ENCODE measurements around the gene GRN. TPM values are rescaled to one million over a fixed set of nuclear protein-coding genes. Genes with fewer than 3 reads are reported as not detected.

The GRN gene
- total RNA-seq, 2 donors from 2014 or later, result 31.7 to 47.7 TPM

DNA sequence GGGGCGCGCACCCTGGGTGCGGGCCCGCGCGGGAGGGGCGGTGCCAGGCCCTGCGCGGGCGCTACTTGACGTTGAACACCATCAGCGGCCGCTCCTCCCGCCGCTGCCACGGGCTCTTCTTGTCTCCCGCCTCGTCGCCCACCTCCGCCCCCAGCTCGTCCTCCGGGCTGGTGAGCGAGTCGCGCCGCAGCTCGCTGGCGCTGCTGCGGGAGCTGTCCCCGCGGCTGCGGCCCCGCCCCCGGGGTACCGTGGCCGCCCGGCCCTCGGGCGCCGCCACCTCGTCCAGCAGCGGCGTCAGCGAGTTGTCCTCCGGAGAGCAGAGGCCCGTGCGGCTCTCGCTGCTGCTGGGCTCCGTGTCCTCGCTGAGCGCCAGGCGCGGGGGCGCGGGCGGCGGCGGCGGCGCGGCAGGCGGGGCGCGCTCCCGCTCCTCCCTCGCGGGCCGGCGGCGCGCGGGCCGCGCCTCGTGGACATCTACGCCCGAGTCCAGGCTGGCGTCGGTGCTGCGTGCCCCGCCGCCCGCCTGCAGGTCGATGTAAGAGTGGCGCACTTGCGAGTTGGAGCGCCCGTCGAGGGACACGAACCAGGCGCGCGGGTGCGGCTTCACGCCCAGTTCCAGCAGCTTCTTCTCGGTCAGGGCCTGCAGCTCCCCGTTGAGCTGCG lies 8.7 kb downstream of the GRN start:
- H3K27me3 Mint-ChIP-seq, result no peaks in the 10 kb centered on the region
- peak; percentile 45 for ATAC-seq

DNA sequence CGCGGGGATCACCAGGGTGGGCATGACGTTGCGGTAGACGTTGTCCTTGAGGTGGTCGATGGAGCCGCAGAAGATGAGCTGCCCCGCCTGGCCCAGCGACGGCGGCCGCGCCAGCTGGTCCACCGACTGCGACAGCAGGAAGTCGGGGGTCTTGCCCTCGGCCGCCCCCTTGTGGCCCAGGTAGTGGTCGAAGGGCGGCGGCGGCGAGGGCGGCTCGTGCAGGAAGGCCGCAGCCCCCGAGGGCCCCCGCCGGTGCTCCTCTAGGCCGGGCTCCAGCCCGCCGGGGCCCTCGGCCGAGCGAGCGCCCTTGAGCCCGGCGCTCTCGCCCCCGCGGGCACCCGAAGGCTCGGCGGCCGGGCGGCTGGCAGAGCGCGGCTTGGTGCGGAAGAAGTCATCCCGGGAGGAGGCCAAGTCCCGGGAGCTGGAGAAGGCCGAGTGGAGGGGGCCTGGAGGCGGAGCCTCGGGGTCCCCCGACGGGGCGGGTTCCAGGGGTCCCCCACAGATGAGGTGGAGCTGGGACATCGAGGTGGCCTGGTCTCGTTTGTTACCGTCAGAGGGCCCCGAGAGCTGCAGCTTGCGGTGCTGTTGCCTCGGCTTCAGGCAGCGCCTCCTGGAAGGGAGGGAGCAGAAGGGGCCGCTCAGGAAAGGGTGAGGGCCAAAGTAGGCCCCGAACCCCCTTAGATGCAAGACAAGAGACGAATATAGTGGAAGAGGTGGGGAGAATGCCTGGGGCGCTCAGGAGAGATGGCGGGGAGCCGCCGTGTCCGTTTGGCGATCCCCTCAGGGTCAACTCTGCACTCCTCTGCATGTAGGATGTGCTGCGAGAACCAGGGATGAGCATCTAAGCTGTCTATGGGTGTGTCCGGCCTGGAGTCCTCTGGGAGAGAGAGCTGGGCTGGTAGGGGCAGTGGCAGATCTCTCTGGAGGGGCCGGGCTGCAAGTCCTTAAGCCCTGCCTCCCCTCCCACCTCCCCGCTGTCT lies 9.8 kb downstream of the GRN start:
- DNase-seq (peak; percentile 38 to 57 (median 44)), ATAC-seq (peak; percentile 51)
- no peaks in the 10 kb centered on the region for H3K9me3 ChIP-seq (ENCODE audit: control insufficient read depth, low read length, poor library complexity, severe bottlenecking)
- Mint-ChIP-seq H3K36me3 (ENCODE audit: low read depth) (peaks cover 2% of the 10 kb centered on the region), H3K4me1 (peaks cover 13% of the 10 kb centered on the region), H3K4me3 (peak overlapping the region; percentile 77), H3K27ac (no peak overlapping the region), H3K27me3 (no peaks in the 10 kb centered on the region)

More for the DNA sequence above, 8.7 kb downstream of the GRN start:
- H3K9me3 ChIP-seq (ENCODE audit: control insufficient read depth, low read length, poor library complexity, severe bottlenecking), result no peaks in the 10 kb centered on the region
- no peak for DNase-seq
- H3K4me3 Mint-ChIP-seq, result peak overlapping the region; percentile 67
- peaks cover 12% of the 10 kb centered on the region for H3K4me1 Mint-ChIP-seq
- no peak overlapping the region for H3K27ac Mint-ChIP-seq
- peaks cover 2% of the 10 kb centered on the region for H3K36me3 Mint-ChIP-seq (ENCODE audit: low read depth)

DNA sequence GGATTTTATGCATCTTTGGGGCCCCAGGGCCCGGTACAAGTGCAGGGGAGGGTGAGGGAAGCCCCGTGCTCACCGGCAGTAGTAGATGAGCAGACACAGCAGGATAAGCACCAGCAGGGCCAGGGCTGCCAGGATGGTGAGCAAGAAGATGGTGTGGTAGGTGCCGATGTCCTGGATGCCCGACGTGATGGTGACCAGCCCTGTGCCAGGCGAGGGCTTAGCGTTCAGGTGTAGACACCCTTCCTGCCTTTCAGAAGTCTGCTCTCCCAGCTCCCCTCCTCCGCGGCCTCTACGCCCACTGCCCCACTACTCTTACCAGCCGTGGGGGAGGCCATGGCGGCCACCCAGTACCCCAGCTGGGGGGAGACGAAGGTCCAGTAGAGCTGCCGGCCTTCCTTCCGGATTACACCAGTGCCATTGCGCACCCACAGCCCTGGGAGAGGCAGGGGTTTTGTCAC lies 10.6 kb downstream of the GRN start:
- no peak for ATAC-seq
- H3K27ac Mint-ChIP-seq, result no peak overlapping the region
- H3K4me1 Mint-ChIP-seq, result peaks cover 11% of the 10 kb centered on the region
- peaks cover 6% of the 10 kb centered on the region for H3K27me3 Mint-ChIP-seq
- H3K36me3 Mint-ChIP-seq (ENCODE audit: low read depth), result peaks cover 2% of the 10 kb centered on the region
- no peak overlapping the region for H3K4me3 Mint-ChIP-seq
- no peak for DNase-seq
- H3K9me3 ChIP-seq (ENCODE audit: control insufficient read depth, low read length, poor library complexity, severe bottlenecking), result no peaks in the 10 kb centered on the region

DNA sequence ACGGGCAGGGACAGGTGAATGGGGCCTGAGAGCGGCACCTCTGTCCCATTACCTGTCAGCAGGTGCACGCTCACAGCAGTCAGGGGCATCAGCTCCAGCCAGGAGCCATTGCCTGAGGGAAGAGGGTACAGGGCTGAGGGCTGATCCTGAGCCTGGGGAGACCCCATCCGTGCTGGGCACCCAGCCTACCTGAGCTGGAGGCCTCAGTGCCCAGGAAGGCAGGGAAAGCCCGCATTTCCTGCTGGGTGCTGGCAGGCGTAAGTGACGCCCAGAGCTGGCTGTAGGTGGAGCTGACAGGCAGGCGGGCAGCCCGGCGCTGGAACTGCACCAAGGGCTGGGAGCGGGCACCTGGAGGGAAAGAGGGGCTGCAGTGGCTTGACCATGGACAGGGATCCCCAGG lies 11.1 kb downstream of the GRN start:
- no peak for DNase-seq
- Mint-ChIP-seq H3K4me3 (no peak overlapping the region), H3K4me1 (peaks cover 11% of the 10 kb centered on the region), H3K27me3 (peaks cover 6% of the 10 kb centered on the region), H3K27ac (no peak overlapping the region), H3K36me3 (ENCODE audit: low read depth) (peaks cover 2% of the 10 kb centered on the region)
- H3K9me3 ChIP-seq (ENCODE audit: control insufficient read depth, low read length, poor library complexity, severe bottlenecking), result no peaks in the 10 kb centered on the region
- ATAC-seq, result no peak

DNA sequence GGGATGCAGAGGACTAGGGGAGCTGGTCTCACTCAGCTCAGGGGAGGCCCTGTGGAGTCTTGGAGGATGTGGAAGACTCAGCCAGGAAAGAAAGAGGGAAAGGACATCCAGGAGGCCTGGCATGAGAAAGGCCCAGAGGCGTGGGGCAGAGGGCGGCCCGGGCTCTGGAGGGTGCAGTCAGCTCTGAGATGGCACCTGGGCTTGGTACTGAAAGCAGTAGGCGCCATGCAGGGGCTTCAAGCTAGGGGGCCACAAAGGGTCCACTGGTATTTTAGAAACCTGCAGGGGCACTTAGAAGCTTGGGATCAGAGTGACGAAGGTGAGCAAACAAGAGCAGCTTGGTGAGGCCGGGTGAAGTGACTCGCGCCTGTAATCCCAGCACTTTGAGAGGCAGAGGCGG lies 13.0 kb downstream of the GRN start:
- H3K4me1 Mint-ChIP-seq, result peaks cover 7% of the 10 kb centered on the region
- ATAC-seq (no peak), DNase-seq (no peak)
- H3K9me3 ChIP-seq (ENCODE audit: control insufficient read depth, low read length, poor library complexity, severe bottlenecking), result no peaks in the 10 kb centered on the region
- H3K4me3 Mint-ChIP-seq, result no peak overlapping the region
- H3K36me3 Mint-ChIP-seq (ENCODE audit: low read depth), result no peaks in the 10 kb centered on the region
- H3K27ac Mint-ChIP-seq, result no peak overlapping the region
- peaks cover 10% of the 10 kb centered on the region for H3K27me3 Mint-ChIP-seq

DNA sequence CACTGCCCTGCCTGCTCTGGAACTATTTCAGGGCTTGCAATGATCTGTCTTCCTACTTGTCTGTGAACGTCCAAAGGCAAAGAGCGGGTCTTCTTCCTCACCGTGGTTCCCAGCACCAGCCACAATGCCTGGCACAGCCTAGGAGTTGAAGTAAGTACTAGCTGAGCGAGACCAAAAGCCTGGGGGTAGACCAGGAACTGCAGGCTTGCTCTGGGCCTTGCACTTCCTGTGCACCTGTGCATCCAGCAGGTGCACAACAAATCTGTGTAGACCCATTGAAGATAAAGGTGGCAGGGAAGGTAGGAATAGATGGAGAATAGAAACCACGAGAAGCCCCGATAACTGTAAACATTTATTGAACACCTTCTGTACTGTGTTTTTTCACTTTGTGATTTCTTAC lies 13.9 kb downstream of the GRN start:
- DNase-seq, result no peak
- Mint-ChIP-seq H3K27ac (no peak overlapping the region), H3K27me3 (peaks cover 10% of the 10 kb centered on the region)

DNA sequence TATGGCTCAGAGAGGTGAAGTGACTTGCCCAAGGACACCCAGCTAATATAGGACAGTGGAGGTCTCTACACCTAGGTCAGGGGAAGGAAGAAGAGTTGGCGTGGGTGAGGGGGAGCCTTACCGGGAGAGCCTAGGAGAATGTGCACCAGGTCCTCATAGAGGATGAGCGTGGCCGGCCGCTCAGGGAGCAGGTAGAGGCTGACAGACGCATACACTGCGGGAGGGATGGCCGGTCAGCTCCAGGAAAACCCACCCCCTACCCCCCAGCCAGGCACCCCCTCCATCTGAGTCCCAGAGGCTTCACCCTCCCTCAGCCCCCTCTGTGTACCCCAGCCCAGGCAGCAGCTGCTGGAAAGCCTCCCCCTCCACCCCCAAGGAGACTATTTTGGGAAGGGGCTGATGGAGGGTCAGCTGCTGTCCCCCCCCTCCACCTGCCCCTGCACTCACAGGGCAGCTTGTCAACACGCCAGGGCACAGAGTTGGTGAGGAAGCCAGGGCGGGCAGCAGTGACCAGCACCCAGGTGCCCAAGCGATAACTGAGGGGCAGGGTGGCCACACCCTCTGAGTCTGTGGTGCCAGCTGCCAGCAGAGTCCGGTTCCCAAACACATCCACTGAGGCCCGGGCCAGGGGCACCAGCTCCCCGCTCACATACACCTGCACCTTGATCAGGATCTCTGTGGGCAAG lies 14.5 kb downstream of the GRN start:
- H3K27me3 Mint-ChIP-seq, result peaks cover 12% of the 10 kb centered on the region
- no peak overlapping the region for H3K27ac Mint-ChIP-seq
- DNase-seq (no peak), ATAC-seq (no peak)
- peaks cover 7% of the 10 kb centered on the region for H3K4me1 Mint-ChIP-seq
- no peak overlapping the region for H3K4me3 Mint-ChIP-seq
- no peaks in the 10 kb centered on the region for H3K9me3 ChIP-seq (ENCODE audit: control insufficient read depth, low read length, poor library complexity, severe bottlenecking)
- no peaks in the 10 kb centered on the region for H3K36me3 Mint-ChIP-seq (ENCODE audit: low read depth)

More for the DNA sequence above, 13.9 kb downstream of the GRN start:
- Mint-ChIP-seq H3K4me3 (no peak overlapping the region), H3K4me1 (peaks cover 7% of the 10 kb centered on the region), H3K36me3 (ENCODE audit: low read depth) (no peaks in the 10 kb centered on the region)
- no peak for ATAC-seq
- no peaks in the 10 kb centered on the region for H3K9me3 ChIP-seq (ENCODE audit: control insufficient read depth, low read length, poor library complexity, severe bottlenecking)

DNA sequence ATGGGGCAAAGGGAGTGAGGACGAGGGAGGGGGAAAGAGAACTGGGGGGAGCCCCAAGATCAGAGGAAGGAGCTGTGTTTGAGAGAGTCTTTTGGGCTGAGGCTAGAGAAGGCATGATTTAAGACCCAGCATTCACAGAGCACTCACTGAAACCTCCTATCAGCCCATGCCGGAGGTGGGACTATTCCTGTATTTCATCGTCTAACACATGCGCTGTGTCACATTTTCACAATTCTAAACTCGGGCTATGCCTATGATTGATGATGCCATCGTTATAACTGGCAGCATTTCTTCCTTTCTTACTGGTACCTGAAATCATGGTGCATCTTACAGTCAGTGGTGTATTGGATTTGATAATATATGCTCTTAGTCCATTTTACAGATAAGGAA lies 15.0 kb downstream of the GRN start:
- Mint-ChIP-seq H3K27ac (no peak overlapping the region), H3K4me1 (peaks cover 7% of the 10 kb centered on the region), H3K4me3 (no peak overlapping the region), H3K36me3 (ENCODE audit: low read depth) (no peaks in the 10 kb centered on the region), H3K27me3 (peaks cover 17% of the 10 kb centered on the region)
- no peaks in the 10 kb centered on the region for H3K9me3 ChIP-seq (ENCODE audit: control insufficient read depth, low read length, poor library complexity, severe bottlenecking)
- DNase-seq (no peak), ATAC-seq (no peak)

DNA sequence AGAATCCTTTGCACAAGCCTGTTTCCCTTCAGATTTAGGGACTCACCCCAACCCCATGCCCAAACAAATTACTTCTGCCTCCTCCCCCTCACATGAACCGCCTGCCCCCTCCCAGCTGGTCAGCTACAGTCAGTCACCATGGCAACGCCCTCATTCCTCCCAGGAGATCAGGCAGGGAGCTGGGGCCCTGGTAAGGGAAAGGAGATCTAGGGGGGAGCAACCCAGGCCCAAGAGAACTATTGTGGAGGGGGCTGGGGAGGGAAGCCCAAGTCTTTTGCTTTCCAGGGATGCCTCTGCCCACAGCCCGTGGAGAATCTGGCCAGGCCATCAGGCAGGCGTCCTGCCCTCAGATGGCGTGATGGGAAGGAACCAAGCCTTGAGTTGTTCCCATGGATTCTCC lies 15.7 kb downstream of the GRN start:
- Mint-ChIP-seq H3K4me3 (no peak overlapping the region), H3K4me1 (peaks cover 7% of the 10 kb centered on the region), H3K27me3 (peaks cover 24% of the 10 kb centered on the region), H3K27ac (no peak overlapping the region), H3K36me3 (ENCODE audit: low read depth) (no peaks in the 10 kb centered on the region)
- DNase-seq, result no peak
- H3K9me3 ChIP-seq (ENCODE audit: control insufficient read depth, low read length, poor library complexity, severe bottlenecking), result no peaks in the 10 kb centered on the region
- no peak for ATAC-seq

DNA sequence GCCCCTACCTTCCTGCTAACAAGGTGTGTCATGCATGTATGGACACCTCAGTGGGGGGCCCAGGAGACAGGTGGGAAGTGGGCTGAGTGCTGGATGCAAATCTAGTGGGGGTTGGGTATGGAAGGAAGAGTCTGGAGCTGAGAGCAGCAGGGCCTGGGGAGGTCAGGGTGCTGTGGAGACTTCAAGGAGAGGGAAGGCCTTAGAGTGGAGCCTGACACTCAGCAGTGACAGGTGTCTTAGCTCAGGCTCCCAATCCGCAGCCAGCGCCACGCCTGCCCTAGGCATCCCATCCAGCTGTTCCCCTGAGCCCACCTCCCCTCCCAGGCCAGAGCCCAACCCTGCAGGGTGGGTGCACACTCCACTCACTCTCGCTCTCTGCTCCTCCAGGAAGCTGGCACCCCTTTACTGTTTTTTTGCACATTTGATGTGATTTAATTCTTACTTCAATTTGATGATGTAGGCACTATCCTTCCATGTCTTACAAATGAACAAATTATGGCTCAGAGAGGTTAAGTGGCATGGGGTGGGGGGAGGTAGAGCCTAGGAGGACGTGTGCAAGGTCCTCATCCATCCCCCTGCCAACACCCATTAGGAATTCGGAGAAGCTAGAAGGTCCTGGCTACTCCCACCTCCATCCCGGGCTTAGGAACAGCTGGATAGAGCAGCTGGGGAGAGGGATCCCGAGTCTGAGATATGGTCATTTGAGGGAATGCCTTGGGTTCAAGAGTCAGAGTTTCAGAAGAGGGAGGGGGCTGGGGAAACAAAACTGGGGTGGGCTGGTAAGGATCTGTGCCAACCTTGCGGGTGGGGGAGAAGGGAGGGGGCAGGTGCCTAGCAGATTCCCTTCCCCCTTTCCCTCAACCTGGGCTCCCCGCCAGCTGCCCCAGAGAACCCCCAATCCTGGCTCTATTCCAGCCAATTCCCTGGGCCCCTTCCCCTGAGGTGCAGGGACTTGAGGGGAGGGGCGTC lies 16.5 kb downstream of the GRN start:
- Mint-ChIP-seq H3K27ac (no peak overlapping the region), H3K4me3 (peak overlapping the region; percentile 31), H3K36me3 (ENCODE audit: low read depth) (no peaks in the 10 kb centered on the region), H3K27me3 (peaks cover 32% of the 10 kb centered on the region), H3K4me1 (peaks cover 7% of the 10 kb centered on the region)
- no peak for ATAC-seq
- no peaks in the 10 kb centered on the region for H3K9me3 ChIP-seq (ENCODE audit: control insufficient read depth, low read length, poor library complexity, severe bottlenecking)
- no peak for DNase-seq

DNA sequence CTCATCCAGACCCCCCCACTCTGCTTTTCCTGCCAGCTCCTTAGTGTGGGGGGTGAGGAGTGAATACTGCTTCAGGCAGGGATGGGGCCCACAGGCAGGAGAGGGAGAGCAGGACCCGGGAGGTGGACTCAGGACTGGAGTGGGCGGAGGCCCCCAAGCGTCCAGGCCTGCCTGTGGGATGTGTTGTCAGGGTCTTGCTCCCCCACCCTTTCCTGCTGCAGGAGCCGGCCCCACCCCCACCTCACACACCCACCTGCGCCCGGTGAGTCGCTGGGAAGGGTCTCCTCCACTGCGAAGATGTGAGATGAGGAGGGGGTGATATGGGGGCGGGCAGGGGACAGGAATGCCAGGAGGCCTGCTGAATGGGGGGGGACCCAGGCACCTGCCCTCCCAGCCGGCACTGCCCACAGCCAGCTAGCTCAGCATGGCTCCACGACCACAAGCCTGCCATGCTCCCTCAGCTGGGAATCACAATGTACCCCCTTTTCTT lies 17.4 kb downstream of the GRN start:
- H3K36me3 Mint-ChIP-seq (ENCODE audit: low read depth), result no peaks in the 10 kb centered on the region
- H3K4me3 Mint-ChIP-seq, result peak overlapping the region; percentile 80
- H3K4me1 Mint-ChIP-seq, result peaks cover 7% of the 10 kb centered on the region
- no peak overlapping the region for H3K27ac Mint-ChIP-seq
- DNase-seq (no peak), ATAC-seq (no peak)
- no peaks in the 10 kb centered on the region for H3K9me3 ChIP-seq (ENCODE audit: control insufficient read depth, low read length, poor library complexity, severe bottlenecking)
- H3K27me3 Mint-ChIP-seq, result peaks cover 41% of the 10 kb centered on the region

DNA sequence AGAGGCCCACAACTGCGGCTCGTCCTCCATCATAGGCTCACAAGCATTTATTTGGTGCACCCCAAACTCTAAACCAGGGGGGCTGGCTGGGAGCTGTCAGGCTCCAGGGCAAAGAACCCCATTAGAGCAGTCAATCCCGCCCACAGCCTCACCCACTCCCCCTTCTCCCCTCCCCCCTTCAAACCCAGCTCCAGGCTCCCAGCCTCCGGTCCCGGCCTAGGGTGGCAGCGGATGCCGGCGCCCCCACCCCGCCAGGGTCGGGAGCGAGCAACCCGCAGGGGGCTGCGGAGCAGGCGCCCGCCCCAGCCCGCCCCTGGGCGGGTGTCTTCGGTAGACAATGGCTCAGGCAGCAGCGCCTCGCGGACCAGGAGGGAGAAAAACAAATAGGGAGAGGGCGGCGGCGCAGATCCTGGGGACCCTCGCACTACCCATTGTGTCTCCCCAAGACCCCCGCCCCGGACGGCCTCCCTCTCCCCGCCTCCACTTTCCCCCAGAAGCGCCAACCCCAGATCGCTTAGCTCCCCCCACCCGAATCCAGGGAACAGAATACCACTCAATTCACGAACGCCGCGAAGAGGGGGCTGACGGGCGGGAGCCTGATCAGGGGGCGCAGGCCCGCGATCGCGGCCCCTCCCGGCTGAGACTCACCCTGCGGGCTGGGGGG lies 18.0 kb downstream of the GRN start:
- ATAC-seq (peak; percentile 28), DNase-seq (no peak)
- Mint-ChIP-seq H3K27me3 (peaks cover 44% of the 10 kb centered on the region), H3K27ac (no peak overlapping the region), H3K4me1 (peaks cover 10% of the 10 kb centered on the region), H3K36me3 (ENCODE audit: low read depth) (no peaks in the 10 kb centered on the region), H3K4me3 (peak overlapping the region; percentile 80)
- H3K9me3 ChIP-seq (ENCODE audit: control insufficient read depth, low read length, poor library complexity, severe bottlenecking), result no peaks in the 10 kb centered on the region
